22Rv1 (cell line): Measurements from ENCODE around the gene COPRS.

ENCODE experiments used
- H3K27ac ChIP-seq: fragments of 450-650 bp; 2 replicates; pipeline ENCODE4 v1.5.1; 2017
- CTCF ChIP-seq: fragments of 450-650 bp; IDR thresholded peaks from 2 replicates; pipeline ENCODE4 v1.5.1; 2017; ENCODE audit warnings: mild to moderate bottlenecking
- ZFX ChIP-seq: fragments of 450-650 bp; IDR thresholded peaks from 2 replicates; pipeline ENCODE4 v1.6.1; 2017; ENCODE audit warnings: antibody characterized with exemption, borderline replicate concordance

Gene COPRS

GRCh38 chr17:31858642-31859486 is at the start of gene COPRS:
Gene COPRS, minus strand, starts transcription at chr17:31859244. Its CDS starts 45 bp downstream, at chr17:31859199.
- TF ChIP-seq CTCF, result peak; percentile 27
- TF ChIP-seq ZFX, result no peak
- H3K27ac ChIP-seq, result peak within 1 kb of the TSS; percentile 88

GRCh38 chr17:31908386-31908785 is 49.3 kb upstream of the COPRS start:
- TF ChIP-seq CTCF, result no peak
- TF ChIP-seq ZFX, result no peak
- H3K27ac ChIP-seq, result no peak overlapping the region

- TF ChIP-seq ZFX, result no peak
Measured at GRCh38 chr17:31907342-31907962, 48.4 kb upstream of the COPRS start.

GRCh38 chr17:31903401-31903800 is 44.4 kb upstream of the COPRS start:
- TF ChIP-seq CTCF (no peak), ZFX (no peak)

More at GRCh38 chr17:31907342-31907962, 48.4 kb upstream of the COPRS start:
- no peak overlapping the region for H3K27ac ChIP-seq

GRCh38 chr17:31902693-31903092 is 43.6 kb upstream of the COPRS start:
- H3K27ac ChIP-seq, result no peak overlapping the region; the same call in 1 of the 2 replicates
- TF ChIP-seq ZFX (no peak), CTCF (no peak)

More at GRCh38 chr17:31903401-31903800, 44.4 kb upstream of the COPRS start:
- H3K27ac ChIP-seq, result no peak overlapping the region

GRCh38 chr17:31900877-31901276 is 41.8 kb upstream of the COPRS start:
- TF ChIP-seq ZFX (no peak), CTCF (no peak)
- peak overlapping the region; percentile 75 for H3K27ac ChIP-seq

GRCh38 chr17:31888124-31888523 is 29.1 kb upstream of the COPRS start:
- no peak for TF ChIP-seq ZFX
- H3K27ac ChIP-seq, result no peak overlapping the region

- H3K27ac ChIP-seq, result no peak overlapping the region
- TF ChIP-seq CTCF (no peak), ZFX (no peak)
Measured at GRCh38 chr17:31882571-31882970, 23.5 kb upstream of the COPRS start.
